Smooth muscle cell (in vitro differentiated cells): ENCODE data around the gene ANGEL1. TPM values are rescaled to one million over a fixed set of nuclear protein-coding genes. Genes with fewer than 3 reads are reported as not detected.

Source experiments
- DNase-seq: peaks from one replicate; lab custom pipeline; 2025; ENCODE audit not compliant: unreplicated experiment; lab: John Stamatoyannopoulos, UW
- H2AFZ ChIP-seq: fragments of 200-600 bp; sonication (generic); 2 replicates; pipeline ENCODE4 v1.6.0; 2016; ENCODE audit warnings: antibody characterized with exemption, low read depth, mild to moderate bottlenecking
- H3F3A ChIP-seq: fragments of 200-600 bp; sonication (generic); 2 replicates; pipeline ENCODE4 v1.6.0; 2017; ENCODE audit warnings: antibody characterized with exemption, low read depth
- H3K27ac ChIP-seq: fragments of 200-600 bp; sonication (generic); 2 replicates; pipeline ENCODE4 v1.5.1; 2016; ENCODE audit warnings: low read depth, mild to moderate bottlenecking
- H3K27me3 ChIP-seq: fragments of 200-600 bp; sonication (generic); 2 replicates; pipeline ENCODE4 v1.6.1; 2016; ENCODE audit warnings: low read depth, mild to moderate bottlenecking
- H3K36me3 ChIP-seq: fragments of 200-600 bp; sonication (generic); 2 replicates; pipeline ENCODE4 v1.5.1; 2016; ENCODE audit warnings: low read depth
- H3K4me1 ChIP-seq: fragments of 200-600 bp; sonication (generic); 2 replicates; pipeline ENCODE4 v1.5.1; 2016; ENCODE audit warnings: low read depth
- H3K4me2 ChIP-seq: fragments of 200-600 bp; sonication (generic); 2 replicates; pipeline ENCODE4 v1.6.0; 2016; ENCODE audit warnings: mild to moderate bottlenecking
- H3K4me3 ChIP-seq: fragments of 200-600 bp; sonication (generic); 2 replicates; pipeline ENCODE4 v1.5.1; 2016; ENCODE audit warnings: mild to moderate bottlenecking
- H3K79me2 ChIP-seq: fragments of 200-600 bp; sonication (generic); 2 replicates; pipeline ENCODE4 v1.6.0; 2016; ENCODE audit warnings: low read depth, mild to moderate bottlenecking
- H3K9ac ChIP-seq: fragments of 200-600 bp; sonication (generic); 2 replicates; pipeline ENCODE4 v1.6.0; 2016; ENCODE audit warnings: low read depth
- H3K9me3 ChIP-seq: fragments of 200-600 bp; sonication (generic); replicated peaks from 2 replicates; pipeline ENCODE4 v1.5.1; 2016; ENCODE audit warnings: low read depth
- H4K20me1 ChIP-seq: fragments of 200-600 bp; sonication (generic); 2 replicates; pipeline ENCODE4 v1.6.0; 2016; ENCODE audit warnings: low read depth
- CTCF ChIP-seq: fragments of 200-600 bp; sonication (generic); IDR thresholded peaks from 2 replicates; pipeline ENCODE4 v1.5.1; 2017; ENCODE audit warnings: borderline replicate concordance, mild to moderate bottlenecking, antibody characterized with exemption; ENCODE audit not compliant: insufficient read depth, poor library complexity, severe bottlenecking
- WGBS: methylation state at CpG from one replicate; pipeline ENCODE4 v1.1.7; 2016; ENCODE audit warnings: low lambda C conversion rate; 5-methylcytosine and 5-hydroxymethylcytosine counted together
- polyA plus RNA-seq: library from polyadenylated mRNA; unstranded; fragments of >200 nt; fragmentation: Nextera tagmentation; extraction: Ambion mirVana; gene quantifications from 2 replicates; pipeline ENCODE4 v1.2.1, GENCODE V29; 2016
- total RNA-seq: library from RNA; depleted of rRNA; stranded (reverse); fragments of >200 nt; gene quantifications from 2 replicates; pipeline ENCODE4 v1.2.3, GENCODE V29; 2014

Gene ANGEL1
- total and polyA plus RNA-seq, 2 experiments from 2014 or later, result 8.4 to 20.4 TPM

GRCh38 chr14:76741074-76741473 is 71.6 kb downstream of the ANGEL1 start:
- DNase-seq, result no peak
- no peak overlapping the region for H3K9ac ChIP-seq
- peaks cover 9% of the 10 kb centered on the region for H3K9me3 ChIP-seq
- WGBS, result 93% methylated on average over 1 of the region's 1 CpG
- H3K79me2 ChIP-seq, result no peaks in the 10 kb centered on the region
- TF ChIP-seq CTCF, result no peak
- no peaks in the 10 kb centered on the region for H3K36me3 ChIP-seq
- H2AFZ ChIP-seq, result no peak overlapping the region
- no peaks in the 10 kb centered on the region for H3K4me1 ChIP-seq
- no peak overlapping the region for H3K4me3 ChIP-seq
- no peaks in the 10 kb centered on the region for H4K20me1 ChIP-seq
- no peak overlapping the region for H3K4me2 ChIP-seq
- no peaks in the 10 kb centered on the region for H3K27me3 ChIP-seq
- no peak overlapping the region for H3K27ac ChIP-seq
- no peaks in the 10 kb centered on the region for H3F3A ChIP-seq

Other genes with a start within 250 kb of the ANGEL1 start
- gene VASH1, start 51.4 kb downstream of the ANGEL1 start, total RNA-seq, result 23.8 and 25.0 TPM in 2 replicates
- gene VASH1, start 51.4 kb downstream of the ANGEL1 start, polyA plus RNA-seq, result 30.7 and 39.3 TPM in 2 replicates
- gene LRRC74A, start 13.5 kb upstream of the ANGEL1 start, total RNA-seq, result not detected in 2 replicates
- gene LRRC74A, start 13.5 kb upstream of the ANGEL1 start, polyA plus RNA-seq, result not detected in 2 replicates
- gene IRF2BPL, start 215.8 kb upstream of the ANGEL1 start, total RNA-seq, result 33.2 and 33.9 TPM in 2 replicates
- 58.0 and 66.3 TPM in 2 replicates for gene IRF2BPL, start 215.8 kb upstream of the ANGEL1 start, polyA plus RNA-seq